ENCODE results near the gene STXBP6. TPM values are rescaled to one million over a fixed set of nuclear protein-coding genes. Genes with fewer than 3 reads are reported as not detected.

Gene STXBP6
- total and polyA plus RNA-seq, 2 donors (not counting 3 experiments of a cell fraction or from before 2014, with no cell fraction given), result 0.06 TPM; not detected in 1

GRCh38 chr14:25032092-25032784 is 17.7 kb downstream of the STXBP6 start:
- TF ChIP-seq JUN (IDR thresholded peaks at IDR 0.05; ENCODE audit: borderline replicate concordance, insufficient read depth, insufficient read length, low read depth), result no peak
- no peak for TF ChIP-seq GATA2 (IDR thresholded peaks at IDR 0.05; ENCODE audit: insufficient read depth, insufficient read length, low read depth, low read length)
- no peak for TF ChIP-seq FOS (IDR thresholded peaks at IDR 0.05; ENCODE audit: borderline replicate concordance, insufficient read depth, low read length)
- TF ChIP-seq CTCF (IDR thresholded peaks at IDR 0.05; ENCODE audit: extremely low read depth in 1 of 2, insufficient read depth in 1 of 2, low read depth in 1 of 2, low read length in 2 of 2), result peak in 1 of 2 donors; percentile 10
- no peak for TF ChIP-seq POLR2AphosphoS5 (IDR thresholded peaks at IDR 0.05; ENCODE audit: insufficient read depth, low read depth, low read length)
- TF ChIP-seq MYC (IDR thresholded peaks at IDR 0.05; ENCODE audit: low read depth, low read length), result no peak
- TF ChIP-seq EZH2 (IDR thresholded peaks at IDR 0.05; ENCODE audit: borderline replicate concordance, low read depth, low read length, severe bottlenecking), result no peak
- Histone ChIP-seq H3K27ac (ENCODE audit: insufficient read depth, low read depth, low read length) (no peak overlapping the region), H3K36me3 (ENCODE audit: control insufficient read depth in 2 of 2, extremely low read depth in 1 of 2, insufficient read depth in 2 of 2, low read length in 2 of 2) (no peaks in the 10 kb centered on the region), H3K27me3 (ENCODE audit: control insufficient read depth in 2 of 2, insufficient read depth in 2 of 2, low read length in 2 of 2) (no peaks in the 10 kb centered on the region), H3K4me1 (ENCODE audit: control insufficient read depth, extremely low read depth, insufficient read depth, low read length) (no peaks in the 10 kb centered on the region), H3K9ac (replicated peaks; ENCODE audit: extremely low read depth, insufficient read depth, low read length) (no peak overlapping the region), H3K4me3 (replicated peaks in 1 of 3; ENCODE audit: insufficient read depth in 1 of 3, low read depth in 1 of 3, low read length in 3 of 3) (no peak overlapping the region), H3K79me2 (ENCODE audit: control insufficient read depth, insufficient read depth, low read length) (no peaks in the 10 kb centered on the region), H3K9me3 (replicated peaks; ENCODE audit: control insufficient read depth, insufficient read depth, low read length) (no peaks in the 10 kb centered on the region), H3K9me1 (replicated peaks; ENCODE audit: control insufficient read depth, extremely low read depth, insufficient read depth, low read length) (no peaks in the 10 kb centered on the region), H2AFZ (ENCODE audit: low read depth, low read length) (no peak overlapping the region), H3K4me2 (ENCODE audit: insufficient read depth, low read length) (no peak overlapping the region), H4K20me1 (replicated peaks; ENCODE audit: control insufficient read depth, extremely low read depth, insufficient read depth, low read length) (no peaks in the 10 kb centered on the region)
- DNase-seq (ENCODE audit: low read depth, low spot score), result no peak
- dilution Hi-C loops (cut with MboI; ENCODE audit: extremely low pct_ligation_motif_present, low sequenced_read_pairs), result no loop called here
- BruUV-seq (replicated peaks), result no TSS peak
- POLR2A ChIA-PET, result no interaction called here
- CTCF ChIA-PET, result no interaction called here
- intact Hi-C loops (cut with micrococcal nuclease), result no loop called here
- FAIRE-seq, result no peak

Data from endothelial cell of umbilical vein (primary cell).